Muscle of arm (tissue), 12 donors: ENCODE measurements around the gene SPATA6L. TPM values are rescaled to one million over a fixed set of nuclear protein-coding genes. Genes with fewer than 3 reads are reported as not detected.
"Not testable (repeated sequence)": the region's sequence is repeated elsewhere in the genome, so short reads cannot be mapped to it uniquely, and the experiment has no call there.

Source experiments
- DNase-seq: peaks from one replicate; pipeline ENCODE4 v3.0.0-alpha.2; 2013
- polyA plus RNA-seq, 12 donors: library from polyadenylated mRNA; unstranded; fragments of 120-200 nt; gene quantifications; one replicate each; pipeline ENCODE4 v1.2.1, GENCODE V29; 2013; ENCODE audit not compliant: insufficient read length in 12 of 12

Gene SPATA6L
- polyA plus RNA-seq, 12 donors = 0.31 to 2.5 (median 0.67) TPM; not detected in 1

DNA sequence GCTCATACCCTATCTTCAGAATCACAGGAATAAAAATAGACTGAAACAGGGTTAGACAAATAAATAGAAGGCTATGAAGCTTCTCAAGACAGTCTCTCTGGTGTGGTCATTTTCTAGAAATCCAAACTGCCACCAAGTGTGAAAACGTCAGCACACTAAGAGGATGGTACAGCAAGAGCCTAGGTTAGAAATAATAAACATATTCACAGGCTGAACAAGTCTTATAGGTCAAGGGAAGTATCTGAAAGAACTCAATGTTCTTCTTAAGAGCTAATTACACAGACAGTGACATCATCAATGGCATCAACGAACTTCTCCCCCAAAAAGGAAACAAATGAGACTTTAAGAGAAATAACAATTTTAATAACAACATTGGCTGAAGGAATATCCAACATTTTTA is 26.9 kb downstream of the SPATA6L start:
- DNase-seq = no peak

DNA sequence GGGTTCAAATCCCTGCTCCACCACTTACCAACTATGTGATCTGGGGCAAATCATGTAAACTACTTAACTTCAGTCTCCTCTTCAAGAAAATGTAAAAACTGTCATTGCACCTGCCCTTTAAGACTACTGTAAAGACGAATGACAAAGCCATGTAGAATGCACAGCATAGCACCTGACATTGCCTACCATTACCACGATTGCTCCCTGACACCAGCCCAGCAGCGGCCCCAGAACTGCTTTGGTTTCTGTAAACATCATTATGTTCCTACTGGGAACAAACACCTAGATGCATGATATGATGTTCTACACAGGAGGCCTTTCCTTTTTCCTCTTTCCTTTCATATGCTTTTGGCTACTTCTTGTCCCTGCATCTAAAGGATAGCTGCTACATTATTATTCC is 27.3 kb downstream of the SPATA6L start:
- DNase-seq = no peak

DNA sequence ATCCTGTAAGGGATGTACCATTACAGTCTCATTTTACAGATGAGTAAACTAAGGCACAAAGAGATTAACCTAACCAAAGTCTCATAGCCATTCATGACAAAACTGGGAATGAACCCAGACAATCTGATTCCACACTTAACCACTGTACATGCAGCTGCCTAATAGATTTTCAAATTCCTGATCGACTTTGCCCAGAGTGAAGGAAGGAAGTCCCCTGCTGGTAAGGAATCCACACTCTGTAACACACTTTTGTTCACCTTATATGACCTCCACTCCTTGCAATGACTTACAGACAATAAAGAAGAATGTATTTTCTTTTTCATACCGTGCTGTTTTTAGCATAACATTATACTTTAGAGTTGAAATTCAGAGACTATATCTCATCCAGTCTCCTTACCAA is 35.4 kb downstream of the SPATA6L start:
- DNase-seq = no peak

DNA sequence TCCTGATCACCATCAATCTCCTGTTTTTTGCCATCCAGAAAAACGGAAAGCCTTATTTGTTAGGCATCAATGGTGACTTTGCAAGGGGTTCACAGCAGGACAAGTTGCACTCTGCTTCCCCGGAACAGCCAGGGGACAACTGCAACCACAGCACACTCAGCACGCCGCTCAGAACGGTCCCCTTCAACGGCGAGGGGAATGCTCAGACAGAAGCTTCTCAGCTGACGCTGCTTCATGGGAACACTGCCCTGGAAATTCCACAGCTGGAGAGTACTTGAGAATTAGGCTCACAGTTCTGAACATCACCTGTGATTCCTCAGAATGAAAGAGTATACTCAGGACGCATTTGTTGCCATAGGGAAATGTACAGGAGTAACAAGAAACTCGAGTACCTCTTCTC is 44.3 kb downstream of the SPATA6L start:
- DNase-seq = no peak

DNA sequence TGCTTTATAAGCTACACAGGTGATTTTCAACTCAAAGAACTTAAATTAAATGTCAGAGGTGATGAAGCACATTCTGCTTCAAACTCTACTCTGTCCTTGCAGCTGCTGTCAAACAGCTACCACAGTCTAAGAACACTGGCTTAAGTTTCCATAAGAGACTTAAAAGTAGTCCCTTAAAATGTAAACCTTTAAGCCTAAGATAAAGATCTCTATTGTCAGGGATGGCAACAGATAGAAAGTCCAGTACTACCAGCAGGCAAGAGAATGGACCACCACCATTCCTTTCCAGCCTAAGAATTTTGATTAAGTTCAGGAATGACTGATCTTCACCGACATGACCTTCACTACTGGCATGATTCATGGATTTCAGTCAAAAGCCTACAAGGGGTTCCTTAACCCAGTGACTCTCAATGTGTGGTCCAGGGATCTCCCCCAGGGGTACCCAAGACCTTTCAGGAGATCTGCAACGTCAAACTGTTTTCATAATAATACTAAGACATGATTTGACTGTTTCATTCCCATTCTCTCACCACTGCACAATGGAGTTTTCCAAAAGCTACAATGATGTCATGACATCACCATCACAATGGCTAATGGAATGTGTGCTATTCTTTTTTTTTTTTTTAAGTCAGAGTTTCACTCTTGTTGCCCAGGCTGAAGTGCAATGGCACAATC is 45.3 kb downstream of the SPATA6L start:
- DNase-seq = no peak

DNA sequence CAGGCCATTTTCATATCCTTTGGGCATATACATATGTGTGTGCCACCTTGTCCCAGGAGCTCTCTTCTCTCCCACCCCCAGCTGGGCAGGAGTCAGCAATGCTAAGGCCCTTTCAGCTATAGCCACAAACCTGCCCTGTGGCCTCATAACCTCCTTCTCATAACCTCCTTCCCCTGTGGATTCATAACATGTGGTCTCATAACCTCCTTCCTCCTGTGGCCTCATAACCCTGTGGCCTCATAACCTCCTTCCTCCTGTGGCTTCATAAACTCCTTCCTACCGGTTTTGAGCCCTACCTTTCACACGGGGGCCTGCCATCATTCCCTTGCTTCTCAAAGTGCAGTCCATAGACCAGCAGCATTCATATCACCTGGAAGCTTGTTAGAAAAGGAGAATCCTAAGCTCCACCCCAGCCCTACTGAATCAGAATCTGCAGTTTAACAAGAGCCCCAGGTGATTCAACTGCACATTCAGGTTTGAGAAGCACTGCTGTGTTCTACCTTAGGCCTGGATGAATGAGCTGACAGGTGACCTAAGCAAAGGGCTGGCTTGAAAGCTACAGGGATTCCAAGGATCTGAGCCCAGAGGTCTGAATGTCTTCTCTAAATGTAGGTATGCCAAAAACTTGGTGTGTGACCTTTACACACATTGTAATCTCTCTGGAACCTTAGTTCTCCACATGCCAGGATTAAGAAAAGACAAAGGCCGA is 46.1 kb downstream of the SPATA6L start:
- no peak for DNase-seq

DNA sequence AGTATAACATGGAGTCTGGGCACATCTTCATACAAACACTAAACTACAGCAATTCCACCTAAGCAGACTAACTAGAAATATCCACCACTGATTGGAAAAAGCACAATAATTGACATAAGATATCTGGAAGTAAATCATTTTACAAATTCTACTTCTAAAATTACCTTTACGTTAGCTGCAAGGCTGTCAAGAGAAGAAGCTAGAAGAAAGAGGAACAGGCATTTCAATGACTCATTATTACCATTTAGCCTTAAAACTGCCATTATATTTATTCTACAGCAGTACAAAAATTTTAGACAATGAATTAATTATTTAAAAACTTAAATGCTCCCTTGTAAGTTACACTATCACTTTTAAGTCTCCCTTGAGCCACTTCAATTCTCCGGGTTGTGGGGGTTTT is 47.6 kb downstream of the SPATA6L start:
- no peak for DNase-seq

DNA sequence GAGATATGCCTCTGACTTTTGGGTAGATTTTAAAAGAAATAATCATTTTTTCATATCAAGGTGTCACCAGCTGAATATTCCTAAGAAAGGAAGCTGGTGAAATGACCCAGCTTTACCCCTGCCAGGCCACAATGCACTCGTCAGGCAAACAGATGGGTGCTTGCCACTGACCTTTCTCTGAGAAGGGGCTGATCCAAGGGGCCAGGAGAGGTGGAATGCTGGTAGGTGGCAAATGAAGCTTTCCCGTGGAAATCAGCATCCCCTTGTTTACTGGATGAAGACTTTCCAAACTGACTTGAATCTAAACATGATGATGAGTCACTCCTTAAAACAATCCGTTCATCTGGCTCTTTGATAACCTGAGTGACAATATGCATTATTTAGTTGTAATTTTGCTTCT is 48.5 kb downstream of the SPATA6L start:
- no peak for DNase-seq

DNA sequence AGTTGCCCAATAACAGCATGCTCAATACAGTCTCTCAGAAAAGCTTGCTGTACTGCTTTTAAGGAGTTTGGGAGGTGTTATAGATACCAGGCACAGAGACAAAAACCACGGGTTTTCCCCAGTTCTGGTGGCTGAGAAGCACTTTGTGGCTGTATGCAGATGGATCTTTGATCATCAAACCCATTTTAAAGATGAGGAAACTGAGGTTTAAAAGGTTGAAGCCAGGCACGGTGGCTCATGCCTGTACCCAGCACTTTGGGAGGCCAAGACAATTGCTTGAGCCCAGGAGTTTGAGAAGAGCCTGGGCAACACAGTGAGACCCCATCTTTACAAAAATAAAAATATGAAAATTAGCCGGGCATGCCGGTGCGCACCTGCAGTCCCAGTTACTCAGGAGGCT is 50.5 kb downstream of the SPATA6L start:
- DNase-seq = no peak

DNA sequence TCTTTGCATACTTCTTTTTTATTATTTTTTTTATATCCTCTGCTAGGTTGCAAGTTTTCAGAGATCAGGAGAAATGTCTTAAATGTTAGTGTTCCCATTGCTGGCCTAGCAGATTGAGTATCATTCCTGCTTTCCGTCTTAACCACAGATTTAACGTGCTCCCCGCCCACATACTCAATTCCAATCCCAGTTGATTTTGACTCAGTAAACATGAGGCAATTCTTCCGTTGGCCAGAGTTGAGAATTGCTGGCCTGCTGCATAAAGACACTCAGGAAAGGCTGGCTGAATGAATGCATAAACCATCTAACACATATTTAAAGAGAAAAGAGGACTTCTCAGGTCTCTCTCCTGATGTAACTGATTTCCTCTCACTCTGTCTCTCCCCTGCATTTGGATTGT is 51.0 kb downstream of the SPATA6L start:
- peak; percentile 21 for DNase-seq

DNA sequence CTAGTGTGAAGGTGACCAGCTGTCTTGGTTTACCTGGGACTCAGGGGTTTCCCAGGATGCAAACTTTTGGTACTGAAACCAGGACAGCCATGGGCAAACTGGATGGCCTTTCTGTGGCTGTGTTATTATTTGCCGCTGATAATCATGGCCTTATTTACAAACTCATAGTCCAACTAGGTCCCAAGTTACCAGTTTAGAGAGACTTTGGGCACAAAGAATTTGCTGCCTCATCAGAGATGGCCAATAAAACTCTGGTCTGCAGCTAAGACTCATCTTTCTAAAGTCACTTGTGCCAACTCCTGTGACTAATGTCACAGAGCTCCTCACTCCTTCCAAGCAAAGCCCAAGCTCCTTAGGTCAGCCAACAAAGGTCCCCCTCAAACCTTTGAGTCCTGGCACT is 51.7 kb downstream of the SPATA6L start:
- DNase-seq = no peak

DNA sequence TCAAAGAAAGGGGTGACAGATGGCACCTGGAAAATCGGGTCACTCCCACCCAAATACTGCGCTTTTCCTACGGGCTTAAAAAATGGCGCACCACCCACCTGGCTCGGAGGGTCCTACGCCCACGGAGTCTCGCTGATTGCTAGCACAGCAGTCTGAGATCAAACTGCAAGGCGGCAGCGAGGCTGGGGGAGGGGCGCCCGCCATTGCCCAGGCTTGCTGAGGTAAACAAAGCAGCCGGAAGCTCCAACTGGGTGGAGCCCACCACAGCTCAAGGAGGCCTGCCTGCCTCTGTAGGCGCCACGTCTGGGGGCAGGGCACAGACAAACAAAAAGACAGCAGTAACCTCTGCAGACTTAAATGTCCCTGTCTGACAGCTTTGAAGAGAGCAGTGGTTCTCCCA is 60.2 kb downstream of the SPATA6L start:
- DNase-seq = not testable (repeated sequence)

DNA sequence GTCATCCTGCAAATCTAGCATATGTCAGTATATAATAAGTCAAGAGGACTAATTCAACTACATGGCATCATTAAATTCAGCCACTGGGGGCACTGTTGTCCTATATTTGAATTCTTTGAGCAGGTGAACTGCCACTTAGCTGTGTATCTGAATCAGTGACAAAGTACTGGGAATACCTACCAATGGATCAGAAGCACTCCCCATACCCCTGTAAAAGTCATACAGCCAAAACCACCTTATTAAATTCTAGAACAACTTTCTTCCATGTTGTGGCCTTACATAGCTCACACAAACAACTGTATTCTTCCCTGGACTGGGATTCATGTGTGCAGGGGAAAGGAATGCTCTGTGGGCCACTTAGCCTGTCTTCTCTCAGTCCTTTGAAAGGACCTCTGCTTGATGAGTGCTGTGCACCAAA is 61.6 kb downstream of the SPATA6L start:
- peak; percentile 58 for DNase-seq

DNA sequence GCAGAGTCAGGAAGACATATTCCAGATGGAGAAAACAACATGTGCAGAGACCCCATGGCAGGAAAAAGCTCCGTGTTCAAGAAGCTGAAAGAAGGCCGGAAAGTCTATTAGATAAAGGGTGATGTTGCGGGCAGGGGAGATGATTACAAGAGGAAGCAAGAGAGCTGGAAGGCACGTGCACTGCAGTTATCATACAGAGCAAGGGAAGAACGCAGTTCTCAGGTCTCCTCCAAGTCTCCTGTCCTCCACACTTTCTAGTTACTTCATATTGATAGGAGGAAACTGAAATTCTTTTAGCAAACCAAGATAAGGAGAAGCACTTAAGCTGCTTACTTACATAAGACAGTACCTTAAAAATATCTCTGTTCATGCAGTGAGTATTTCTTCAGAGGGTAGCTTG is 62.5 kb downstream of the SPATA6L start:
- no peak for DNase-seq

DNA sequence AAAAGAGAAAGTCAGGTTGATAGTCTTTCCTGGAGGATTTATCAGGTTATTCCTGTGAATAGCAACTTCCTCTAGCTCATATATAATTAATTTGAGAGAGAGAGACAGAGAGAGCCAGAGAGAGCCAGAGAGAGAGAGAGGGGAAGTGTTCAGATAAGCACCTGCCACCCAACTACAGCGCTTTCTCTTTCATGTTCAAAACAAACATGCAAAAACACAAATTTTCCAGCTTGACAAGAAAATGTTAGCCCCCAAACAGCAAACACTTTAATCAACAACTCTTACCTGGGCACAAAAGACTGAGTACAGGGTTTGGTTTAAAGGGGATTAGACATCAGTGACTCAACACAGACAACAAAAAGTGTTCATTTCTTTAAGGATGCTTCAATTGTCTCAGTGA is 65.9 kb downstream of the SPATA6L start:
- DNase-seq = no peak

DNA sequence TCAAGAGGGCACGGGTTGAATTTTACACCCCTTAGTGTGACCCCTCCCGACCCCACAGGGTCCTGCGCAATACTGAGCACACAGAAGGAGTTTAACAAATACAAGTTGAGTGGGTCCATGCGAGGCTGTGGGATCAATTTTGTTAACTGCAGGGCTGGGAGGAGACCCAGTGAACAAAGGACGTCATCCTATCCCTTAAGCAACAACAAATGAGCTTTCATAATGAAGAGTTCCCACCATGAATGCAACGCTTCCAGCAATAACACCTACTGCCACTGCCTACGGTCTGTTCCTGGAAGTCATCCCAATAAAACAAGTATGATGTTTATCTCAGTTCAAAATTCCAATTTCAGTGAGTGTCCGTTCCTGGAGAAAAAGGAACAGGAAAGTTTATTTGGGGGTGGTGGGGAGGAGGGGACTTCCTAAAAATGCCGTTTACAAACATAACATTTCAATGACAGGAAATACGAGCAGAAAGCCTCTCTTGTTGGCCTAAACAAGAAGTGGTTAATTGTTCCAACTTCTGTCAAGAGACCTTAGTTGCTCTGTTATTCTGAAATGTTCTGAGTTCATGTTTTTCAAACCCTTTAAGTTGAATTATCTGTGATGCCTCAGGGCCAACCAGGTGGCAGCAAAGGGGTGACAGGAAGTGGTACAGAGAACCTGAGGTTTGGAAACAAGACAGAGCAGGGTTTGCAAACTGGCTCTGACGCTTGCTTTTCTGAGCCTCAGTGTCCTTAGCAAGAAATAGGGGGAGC is 69.9 kb downstream of the SPATA6L start:
- DNase-seq = no peak

DNA sequence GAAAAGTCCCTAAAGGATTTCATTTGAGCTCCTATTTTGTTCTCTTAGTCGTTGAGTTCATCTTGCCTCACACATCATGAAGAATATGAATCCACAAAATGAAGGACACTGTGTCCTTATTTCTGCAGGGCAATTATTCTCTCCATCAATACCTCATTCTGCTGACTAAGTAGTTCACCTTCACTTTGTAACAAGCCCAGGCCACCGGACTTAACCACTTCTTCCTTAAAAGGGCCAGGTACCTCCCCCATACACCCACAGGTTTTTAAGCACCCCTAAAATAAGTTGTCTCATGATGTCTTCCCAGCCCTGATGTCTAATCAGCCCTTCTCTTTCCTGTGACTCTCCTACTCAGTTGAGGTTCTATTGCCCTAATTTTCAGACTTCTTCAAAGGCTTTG is 71.3 kb downstream of the SPATA6L start:
- DNase-seq = no peak

DNA sequence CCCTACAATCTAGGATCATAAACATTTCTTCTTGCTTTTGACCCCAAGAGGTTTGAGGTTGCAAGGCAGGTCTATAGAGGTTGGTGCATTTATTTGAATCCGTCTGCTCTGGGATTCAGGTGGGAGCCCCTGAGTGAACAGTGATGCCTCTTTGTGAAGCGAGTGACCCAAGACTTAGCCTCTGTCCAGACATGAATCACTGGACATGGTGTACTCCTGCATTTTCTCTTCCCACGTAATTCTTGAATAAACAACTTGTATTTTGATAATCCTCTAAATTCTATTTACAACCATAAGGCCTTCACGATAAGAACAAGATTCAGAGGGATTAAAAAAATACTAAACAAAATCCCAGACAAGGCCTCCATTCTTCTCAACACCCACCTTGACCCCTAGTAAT is 71.7 kb downstream of the SPATA6L start:
- DNase-seq = no peak

DNA sequence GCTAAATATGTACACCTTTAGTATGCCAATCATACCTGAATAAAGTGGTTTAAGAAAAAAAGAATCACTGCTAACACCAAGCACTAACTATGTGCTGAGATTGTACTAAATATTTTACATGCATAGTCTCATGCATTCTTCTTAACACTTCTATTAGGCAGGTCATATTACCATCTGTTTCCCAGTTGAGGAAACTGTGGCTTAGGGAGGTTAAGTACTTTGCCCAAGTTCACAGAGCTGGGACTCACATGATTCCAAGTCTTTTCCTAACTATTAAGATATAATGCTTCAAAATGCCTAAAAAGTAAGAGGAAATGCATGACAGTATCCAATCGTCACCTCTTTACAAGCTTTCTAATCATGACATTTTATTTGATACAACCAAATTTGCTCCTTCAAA is 73.4 kb downstream of the SPATA6L start:
- DNase-seq = no peak

DNA sequence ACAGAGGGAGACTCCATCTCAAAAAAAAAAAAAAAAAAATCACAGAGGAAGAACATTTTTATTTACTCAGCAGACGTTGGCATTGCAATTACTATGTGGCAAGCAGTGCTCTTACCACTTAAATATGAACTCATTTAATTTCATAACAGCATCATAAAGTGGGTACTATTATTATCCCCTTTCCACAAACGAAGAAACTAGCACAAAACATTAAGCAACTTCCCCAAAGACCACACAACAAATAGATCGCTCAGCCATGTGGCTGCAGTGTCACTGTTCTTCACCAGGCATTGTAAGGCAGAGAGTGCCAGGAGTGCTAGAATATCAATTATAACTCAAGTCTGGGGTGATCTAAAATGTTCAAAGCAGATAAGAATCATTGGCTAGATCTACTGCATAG is 74.0 kb downstream of the SPATA6L start:
- no peak for DNase-seq

DNA sequence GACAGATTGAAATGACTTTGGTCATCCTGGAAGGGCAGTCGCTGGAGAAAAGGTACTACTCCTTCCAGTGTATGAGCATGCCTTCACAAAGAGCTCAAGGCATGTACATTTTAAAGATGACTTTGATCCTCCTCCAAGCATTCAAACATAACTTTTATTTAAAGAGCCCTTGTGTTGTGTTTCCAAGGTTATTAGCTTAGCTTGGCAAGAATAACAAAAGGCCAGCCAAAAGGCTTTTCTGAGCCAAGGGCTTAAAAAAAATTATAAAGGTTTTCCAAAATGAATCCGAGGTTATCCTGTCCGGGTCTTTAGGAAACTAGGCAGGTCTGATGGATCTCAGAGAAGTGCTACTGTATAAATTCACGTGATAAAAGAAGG is 75.2 kb downstream of the SPATA6L start:
- DNase-seq = no peak

DNA sequence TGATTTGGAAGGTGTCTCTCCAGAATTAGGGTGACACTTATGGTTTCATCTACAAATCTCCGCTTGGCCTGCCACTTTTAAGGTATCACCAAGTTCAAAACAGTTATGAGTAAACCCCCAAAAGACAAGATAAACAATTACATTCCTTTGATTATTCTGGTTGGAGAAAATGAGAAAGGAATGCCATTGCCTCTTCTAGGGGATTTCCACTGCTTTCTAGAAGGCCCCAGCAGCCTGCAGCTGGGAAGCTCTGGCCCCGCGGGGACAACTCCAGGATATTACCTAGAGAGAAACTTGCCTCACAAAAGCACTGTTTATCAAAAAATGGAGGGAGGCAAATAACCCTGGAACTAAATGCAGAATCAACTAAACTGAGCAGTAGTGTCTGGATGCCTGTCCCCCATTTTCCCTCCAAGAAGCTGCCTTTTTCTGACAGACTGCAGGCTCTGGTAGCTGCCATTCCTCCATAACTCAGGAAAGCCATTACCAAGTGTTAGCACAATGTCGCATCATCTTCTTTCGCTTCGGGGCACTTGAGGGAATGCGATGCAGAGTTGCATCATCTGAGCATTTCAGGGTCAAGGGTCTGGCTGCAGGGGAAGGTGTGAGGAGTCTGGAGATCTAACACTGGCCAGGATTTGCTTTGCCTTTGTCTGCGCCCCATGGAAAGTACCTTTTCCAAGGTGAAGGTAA is 75.7 kb downstream of the SPATA6L start:
- DNase-seq = no peak

DNA sequence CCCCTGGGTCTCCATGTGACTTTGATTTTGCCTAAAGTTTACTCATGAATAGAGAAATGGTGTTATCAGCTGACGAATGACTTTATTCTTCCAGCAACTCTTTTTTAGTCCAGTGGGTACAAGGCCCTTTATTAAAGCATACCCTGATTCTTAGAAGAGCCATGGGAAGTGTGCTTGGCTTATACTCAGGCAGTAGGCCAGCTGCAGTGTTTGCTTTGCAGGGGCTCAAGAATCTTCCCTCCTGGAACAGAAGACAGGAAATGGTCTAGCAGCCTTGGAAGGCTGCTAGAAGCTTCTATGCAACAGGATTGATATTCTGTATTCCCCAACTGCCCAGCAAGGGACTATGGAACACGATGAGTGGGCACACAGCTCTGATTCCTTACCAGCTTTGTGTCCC is 77.6 kb downstream of the SPATA6L start:
- DNase-seq = no peak
